Renal cortex interstitium (tissue), 11 donors: ENCODE results near the gene E4F1. TPM values are rescaled to one million over a fixed set of nuclear protein-coding genes. Genes with fewer than 3 reads are reported as not detected.

Experiments
- DNase-seq, 11 donors: peaks; one replicate each; pipeline ENCODE4 v3.0.0-alpha.2; 2013; ENCODE audit warnings: low read depth in 9 of 11, low spot score in 4 of 11; ENCODE audit errors: extremely low read depth in 1 of 11
- polyA plus RNA-seq, 3 donors: library from polyadenylated mRNA; unstranded; fragments of 120-200 nt; gene quantifications; one replicate each; pipeline ENCODE4 v1.2.1, GENCODE V29; 2013; ENCODE audit not compliant: insufficient read length in 3 of 3

The E4F1 gene
- polyA plus RNA-seq, 3 donors = 13.0 to 24.9 (median 22.5) TPM

- DNase-seq = no peak
Observed at GRCh38 chr16:2214719-2214968, 8.7 kb upstream of the E4F1 start, which contains the start of gene PGP. Gene PGP (minus strand): TSS chr16:2214840. CDS start chr16:2214777, 63 bp downstream.

GRCh38 chr16:2216330-2216729 is 7.1 kb upstream of the E4F1 start:
- DNase-seq = no peak

GRCh38 chr16:2223942-2224486 is 623 bp downstream of the E4F1 start:
- DNase-seq = no peak

- DNase-seq = no peak
Observed at GRCh38 chr16:2226245-2226793, 2.9 kb downstream of the E4F1 start.

GRCh38 chr16:2226918-2227317 is 3.5 kb downstream of the E4F1 start:
- DNase-seq = no peak

- DNase-seq = no peak
Observed at GRCh38 chr16:2228161-2228824, 4.9 kb downstream of the E4F1 start.

GRCh38 chr16:2229091-2229490 is 5.7 kb downstream of the E4F1 start:
- no peak for DNase-seq

GRCh38 chr16:2229632-2230250 is 6.3 kb downstream of the E4F1 start:
- DNase-seq = no peak

GRCh38 chr16:2230376-2230775 is 7.0 kb downstream of the E4F1 start:
- no peak for DNase-seq

- no peak for DNase-seq
Observed at GRCh38 chr16:2231016-2231931, 7.9 kb downstream of the E4F1 start.

GRCh38 chr16:2232094-2232990 is 9.0 kb downstream of the E4F1 start:
- DNase-seq = no peak

- no peak for DNase-seq
Observed at GRCh38 chr16:2233046-2233775, 9.8 kb downstream of the E4F1 start.

GRCh38 chr16:2233872-2234812 is 10.8 kb downstream of the E4F1 start:
- no peak for DNase-seq

GRCh38 chr16:2234813-2235170 is 11.4 kb downstream of the E4F1 start:
- no peak for DNase-seq

GRCh38 chr16:2235234-2235651 is 11.9 kb downstream of the E4F1 start:
- no peak for DNase-seq

- DNase-seq = no peak
Observed at GRCh38 chr16:2235695-2236336, 12.4 kb downstream of the E4F1 start.
